Neuron (in vitro differentiated cells): ENCODE data around the gene SMIM26.
"Not testable (repeated sequence)": the region's sequence is repeated elsewhere in the genome, so short reads cannot be mapped to it uniquely, and the experiment has no call there.

Experiments
- H2AFZ ChIP-seq: one replicate; pipeline ENCODE4 v1.6.1; 2013; ENCODE audit warnings: low read depth, mild to moderate bottlenecking, inconsistent platforms, low read length, moderate library complexity
- H3K27me3 ChIP-seq: one replicate; pipeline ENCODE4 v1.6.1; 2013; ENCODE audit warnings: low read length; ENCODE audit not compliant: insufficient read depth
- H3K36me3 ChIP-seq: one replicate; pipeline ENCODE4 v1.6.1; 2013; ENCODE audit warnings: low read length; ENCODE audit not compliant: insufficient read depth
- H3K4me1 ChIP-seq: one replicate; pipeline ENCODE4 v1.6.1; 2013; ENCODE audit warnings: low read length; ENCODE audit not compliant: insufficient read depth
- H3K4me3 ChIP-seq: 2 replicates; pipeline ENCODE4 v1.5.1; 2013; ENCODE audit warnings: mild to moderate bottlenecking, low read length, moderate library complexity
- H3K9me3 ChIP-seq: one replicate; pipeline ENCODE4 v1.6.1; 2013; ENCODE audit warnings: low read length

SMIM26 gene, protein sequence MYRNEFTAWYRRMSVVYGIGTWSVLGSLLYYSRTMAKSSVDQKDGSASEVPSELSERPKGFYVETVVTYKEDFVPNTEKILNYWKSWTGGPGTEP

GRCh38 chr20:18566892-18567738, at the start of gene SMIM26:
TSS of gene SMIM26 (plus strand) at chr20:18567432. CDS start at chr20:18567479, 47 bp downstream.
- H2AFZ ChIP-seq: peak within 1 kb of the TSS; percentile 73
- H3K27me3 ChIP-seq: no peaks in the 10 kb centered on the region
- H3K4me3 ChIP-seq: peak within 1 kb of the TSS; percentile 90
- peaks cover 5% of the 10 kb centered on the region for H3K4me1 ChIP-seq
- peaks cover 22% of the 10 kb centered on the region for H3K36me3 ChIP-seq
- no peaks in the 10 kb centered on the region for H3K9me3 ChIP-seq

DNA sequence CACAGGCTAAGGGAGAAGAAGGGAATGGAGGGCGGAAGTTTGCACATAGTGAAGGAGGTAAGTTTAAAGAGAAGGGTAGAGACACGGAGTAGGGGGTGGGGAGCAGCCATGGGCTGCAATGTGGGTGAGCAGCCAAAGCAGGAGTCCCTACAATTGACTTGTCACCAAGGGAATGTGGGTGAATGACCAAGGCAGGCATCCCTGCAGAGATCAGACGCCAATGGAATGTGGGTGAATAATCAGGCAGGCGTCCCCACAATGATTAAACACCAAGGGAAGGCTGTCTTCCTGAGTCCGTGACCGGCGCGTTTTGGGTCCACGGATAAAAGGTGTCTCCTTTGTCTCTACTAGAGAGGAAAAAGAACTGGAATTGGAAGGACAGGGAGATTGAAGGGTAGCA, 45.2 kb upstream of the SMIM26 start:
- H3K4me1 ChIP-seq, H3K9me3 ChIP-seq, H3K27me3 ChIP-seq, H3K4me3 ChIP-seq, H2AFZ ChIP-seq: not testable (repeated sequence)
- peaks cover 30% of the 10 kb centered on the region for H3K36me3 ChIP-seq

DNA sequence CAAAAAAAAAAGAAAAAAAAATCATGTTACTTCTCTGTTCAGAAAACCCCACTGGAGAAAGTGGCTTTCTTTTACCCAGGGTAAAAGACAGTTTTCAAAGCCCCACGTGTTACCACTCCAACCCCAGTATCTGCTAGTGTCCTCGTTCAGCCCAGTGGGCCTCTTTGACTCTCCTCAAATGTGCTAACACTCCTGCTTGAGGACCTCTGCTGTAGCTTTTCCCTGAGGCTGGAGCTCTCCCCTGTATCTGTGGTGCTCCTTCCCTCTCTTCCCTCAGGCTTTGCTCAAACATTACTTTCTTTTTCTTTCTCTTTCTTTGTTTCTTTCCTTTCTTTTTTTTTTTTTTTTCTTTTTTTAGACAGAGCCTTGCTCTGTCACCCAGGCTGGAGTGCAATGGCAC, 44.2 kb upstream of the SMIM26 start:
- no peak overlapping the region for H2AFZ ChIP-seq
- no peaks in the 10 kb centered on the region for H3K4me1 ChIP-seq
- H3K36me3 ChIP-seq: peaks cover 38% of the 10 kb centered on the region
- H3K9me3 ChIP-seq: no peaks in the 10 kb centered on the region
- no peak overlapping the region for H3K4me3 ChIP-seq
- H3K27me3 ChIP-seq: no peaks in the 10 kb centered on the region

- H3K9me3 ChIP-seq: no peaks in the 10 kb centered on the region
- no peak overlapping the region for H2AFZ ChIP-seq
- no peaks in the 10 kb centered on the region for H3K4me1 ChIP-seq
- H3K4me3 ChIP-seq: no peak overlapping the region
- H3K27me3 ChIP-seq: no peaks in the 10 kb centered on the region
- peaks cover 54% of the 10 kb centered on the region for H3K36me3 ChIP-seq
These were observed 42.6 kb upstream of the SMIM26 start for GRCh38 chr20:18524646-18525045.

GRCh38 chr20:18526761-18527160, 40.5 kb upstream of the SMIM26 start:
- not testable (repeated sequence) for H3K27me3 ChIP-seq, H3K4me3 ChIP-seq, H3K9me3 ChIP-seq, H3K4me1 ChIP-seq, H2AFZ ChIP-seq
- peaks cover 70% of the 10 kb centered on the region for H3K36me3 ChIP-seq

- H3K4me3 ChIP-seq: no peak overlapping the region
- H2AFZ ChIP-seq: no peak overlapping the region
- no peaks in the 10 kb centered on the region for H3K9me3 ChIP-seq
- no peaks in the 10 kb centered on the region for H3K4me1 ChIP-seq
- no peaks in the 10 kb centered on the region for H3K27me3 ChIP-seq
- peaks cover 76% of the 10 kb centered on the region for H3K36me3 ChIP-seq
These were observed 39.9 kb upstream of the SMIM26 start for GRCh38 chr20:18527339-18527738.

- H3K9me3 ChIP-seq: no peaks in the 10 kb centered on the region
- H3K4me3 ChIP-seq: no peak overlapping the region
- H3K27me3 ChIP-seq: no peaks in the 10 kb centered on the region
- H3K36me3 ChIP-seq: peaks cover 81% of the 10 kb centered on the region
- H3K4me1 ChIP-seq: no peaks in the 10 kb centered on the region
- H2AFZ ChIP-seq: no peak overlapping the region
These were observed 39.4 kb upstream of the SMIM26 start for GRCh38 chr20:18527836-18528235.

GRCh38 chr20:18529041-18529440, 38.2 kb upstream of the SMIM26 start:
- H3K4me3 ChIP-seq: no peak overlapping the region
- peaks cover 89% of the 10 kb centered on the region for H3K36me3 ChIP-seq
- H3K9me3 ChIP-seq: no peaks in the 10 kb centered on the region
- no peak overlapping the region for H2AFZ ChIP-seq
- no peaks in the 10 kb centered on the region for H3K27me3 ChIP-seq
- no peaks in the 10 kb centered on the region for H3K4me1 ChIP-seq

GRCh38 chr20:18532626-18533025, 34.6 kb upstream of the SMIM26 start:
- Histone ChIP-seq H3K9me3 (peaks cover 2% of the 10 kb centered on the region), H3K36me3 (peaks cover 78% of the 10 kb centered on the region), H2AFZ (no peak overlapping the region), H3K4me3 (no peak overlapping the region), H3K27me3 (no peaks in the 10 kb centered on the region), H3K4me1 (no peaks in the 10 kb centered on the region)

- H3K4me1 ChIP-seq: no peaks in the 10 kb centered on the region
- H3K36me3 ChIP-seq: peaks cover 75% of the 10 kb centered on the region
- no peak overlapping the region for H3K4me3 ChIP-seq
- H2AFZ ChIP-seq: no peak overlapping the region
- peaks cover 2% of the 10 kb centered on the region for H3K9me3 ChIP-seq
- H3K27me3 ChIP-seq: no peaks in the 10 kb centered on the region
These were observed 33.7 kb upstream of the SMIM26 start for GRCh38 chr20:18533491-18533890.

DNA sequence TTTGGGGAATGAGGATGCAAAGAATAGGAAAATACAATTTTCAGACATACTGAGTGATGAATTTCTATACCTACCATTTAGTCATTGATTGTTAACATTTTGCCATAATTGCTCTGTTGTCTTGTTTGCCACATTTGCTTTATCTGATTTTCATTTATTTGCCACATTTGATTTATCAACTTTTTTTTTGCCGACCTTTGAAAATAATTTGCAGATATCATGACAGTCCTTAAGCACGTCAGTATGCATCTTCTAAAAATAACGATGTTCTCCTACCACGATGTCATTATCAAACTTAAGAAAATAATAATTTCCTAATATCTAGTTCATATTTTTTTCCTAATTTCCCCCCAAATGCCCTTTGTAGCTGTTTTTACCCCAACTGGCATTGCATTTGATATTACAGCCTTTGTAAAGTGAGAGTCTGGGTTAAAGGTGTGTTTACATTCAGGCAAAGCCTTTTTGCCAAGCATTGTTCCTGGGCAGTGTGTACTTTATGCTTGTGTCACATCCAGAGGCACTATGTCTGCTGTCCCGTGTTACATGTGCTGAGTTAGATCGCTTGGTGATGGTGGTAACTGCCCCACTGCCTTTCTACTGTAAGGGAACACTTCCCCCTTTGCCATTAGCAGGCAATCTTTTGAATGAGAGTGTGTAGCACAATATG, 33.1 kb upstream of the SMIM26 start:
- no peak overlapping the region for H2AFZ ChIP-seq
- no peak overlapping the region for H3K4me3 ChIP-seq
- no peaks in the 10 kb centered on the region for H3K4me1 ChIP-seq
- H3K9me3 ChIP-seq: peaks cover 2% of the 10 kb centered on the region
- peaks cover 72% of the 10 kb centered on the region for H3K36me3 ChIP-seq
- H3K27me3 ChIP-seq: no peaks in the 10 kb centered on the region

- peaks cover 55% of the 10 kb centered on the region for H3K36me3 ChIP-seq
- H3K27me3 ChIP-seq: no peaks in the 10 kb centered on the region
- no peak overlapping the region for H3K4me3 ChIP-seq
- H3K9me3 ChIP-seq: peaks cover 2% of the 10 kb centered on the region
- H3K4me1 ChIP-seq: no peaks in the 10 kb centered on the region
- H2AFZ ChIP-seq: no peak overlapping the region
These were observed 29.6 kb upstream of the SMIM26 start for GRCh38 chr20:18537651-18538050.

GRCh38 chr20:18541741-18542140, 25.5 kb upstream of the SMIM26 start:
- H3K27me3 ChIP-seq: no peaks in the 10 kb centered on the region
- H3K36me3 ChIP-seq: peaks cover 59% of the 10 kb centered on the region
- H2AFZ ChIP-seq: no peak overlapping the region
- H3K9me3 ChIP-seq: peaks cover 2% of the 10 kb centered on the region
- H3K4me3 ChIP-seq: no peak overlapping the region
- H3K4me1 ChIP-seq: no peaks in the 10 kb centered on the region
